HG02981 (cell line): Measurements from ENCODE around the gene MRPL12.

Experiments
- ATAC-seq: cut with Tn5 transposase; IDR thresholded peaks from one replicate; pipeline ENCODE4 v1.9.1; 2021; ENCODE audit warnings: mild to moderate bottlenecking, moderate library complexity; ENCODE audit not compliant: unreplicated experiment

The MRPL12 gene

DNA sequence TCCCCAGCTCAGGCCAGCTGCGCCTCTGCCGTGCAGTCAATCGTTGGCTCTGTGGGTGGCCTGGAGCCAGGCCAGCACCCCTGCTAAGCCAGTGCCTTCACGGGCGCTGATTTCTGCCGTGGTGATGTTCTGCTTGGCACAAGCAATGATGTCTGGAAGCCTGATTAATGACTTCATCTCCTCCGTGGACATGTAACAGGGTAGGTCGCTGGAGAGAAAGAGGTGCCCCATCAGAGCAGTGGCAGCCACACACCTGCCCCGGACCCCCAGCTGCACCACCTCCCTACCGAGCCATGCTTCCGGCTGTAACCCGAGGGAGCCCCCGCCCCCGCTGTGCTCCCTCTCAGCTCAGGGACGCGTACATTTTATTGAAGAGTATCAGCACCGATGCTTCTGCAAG lies 21.5 kb upstream of the MRPL12 start:
- no peak for ATAC-seq

DNA sequence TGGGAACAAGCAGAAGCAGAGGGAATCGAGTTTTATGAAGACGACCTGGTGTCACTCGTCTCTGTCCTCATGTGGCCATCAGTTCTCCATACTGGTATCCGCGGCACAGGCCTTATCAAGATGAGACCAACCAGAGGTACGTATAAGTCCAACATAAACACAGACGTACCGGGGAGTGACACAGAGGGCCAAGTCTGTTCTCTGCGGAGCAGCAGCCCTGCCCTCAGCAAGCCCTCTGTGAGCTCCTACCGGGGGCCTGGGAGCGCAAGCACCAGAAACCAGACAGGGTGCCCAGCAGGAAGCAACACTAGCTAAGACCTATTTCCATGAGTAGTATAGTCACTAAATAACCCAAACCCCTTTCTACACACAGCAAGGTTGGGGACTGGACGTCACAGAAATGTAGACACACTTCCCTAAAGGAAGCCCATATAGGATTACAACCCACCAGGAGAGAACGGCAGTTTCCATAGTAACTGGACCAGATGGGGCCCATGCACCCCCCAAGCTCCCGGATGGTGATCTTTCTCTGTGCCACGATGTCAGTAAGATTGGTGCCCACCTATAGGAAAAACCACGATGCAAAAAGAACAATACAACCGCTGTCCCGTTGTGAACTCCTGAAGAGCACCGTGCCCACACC lies 20.5 kb upstream of the MRPL12 start:
- no peak for ATAC-seq

DNA sequence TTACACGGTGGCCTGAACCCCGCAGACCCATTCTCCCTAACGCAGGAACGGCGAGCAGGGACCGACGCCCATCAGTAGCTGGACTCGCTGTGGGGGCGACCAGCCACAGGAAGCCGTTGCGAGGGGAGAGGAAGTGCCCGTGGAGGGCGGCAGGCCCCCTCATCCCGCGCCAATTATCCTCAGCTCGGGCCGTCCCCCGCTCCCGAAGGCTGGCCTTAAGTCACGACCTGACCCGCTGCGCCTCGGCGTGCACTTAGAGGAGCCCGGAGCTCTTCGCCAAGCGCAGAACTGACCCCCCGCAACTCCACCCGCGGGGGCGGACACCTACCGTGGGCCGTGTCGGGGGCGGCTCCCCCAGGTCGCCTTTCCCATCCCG lies 20.0 kb upstream of the MRPL12 start:
- no peak for ATAC-seq

DNA sequence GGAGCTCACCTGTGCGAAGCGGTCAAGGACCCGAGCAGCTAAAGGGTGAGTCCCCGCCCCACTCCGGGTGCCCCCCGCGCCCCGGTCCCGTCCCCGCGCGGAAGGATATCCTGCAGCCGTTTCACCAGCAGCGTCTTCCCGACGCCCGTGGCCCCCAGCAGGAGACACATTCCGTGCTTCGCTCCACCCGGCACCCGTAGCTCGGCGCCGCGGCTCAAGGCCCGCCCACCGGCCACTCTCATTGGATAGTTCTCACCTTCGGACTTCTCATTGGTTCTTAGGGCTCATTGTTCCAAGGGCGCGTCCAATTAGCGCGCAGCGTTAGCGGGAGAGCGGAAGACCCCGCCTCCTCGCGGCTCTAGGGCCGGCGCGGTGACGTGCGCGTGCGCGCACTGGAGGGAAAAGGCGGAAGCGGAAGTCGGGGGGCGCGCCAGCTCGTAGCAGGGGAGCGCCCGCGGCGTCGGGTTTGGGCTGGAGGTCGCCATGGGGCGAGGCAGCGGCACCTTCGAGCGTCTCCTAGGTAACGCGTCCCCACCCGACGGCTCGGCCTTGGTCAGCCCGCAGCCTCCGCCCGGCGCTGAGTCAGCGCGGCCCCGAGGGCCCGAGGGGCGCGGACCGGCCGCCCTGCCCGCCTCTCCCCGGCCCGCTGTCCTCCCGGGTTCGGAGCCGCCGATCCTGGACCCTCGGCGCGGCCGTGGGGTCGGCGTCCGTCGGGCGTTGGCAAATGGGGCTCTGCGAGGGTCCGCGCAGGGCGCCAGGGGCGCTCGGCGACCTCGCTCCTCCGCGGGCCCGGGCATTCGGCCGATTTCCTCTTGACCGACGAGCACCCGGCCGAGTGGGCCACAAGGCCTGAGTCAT lies 19.4 kb upstream of the MRPL12 start, which contains the start of the genes ARL16 and HGS:
TSS of gene ARL16 (minus strand) at position 214 of the 858 bp plus-strand sequence. CDS start at position 170, 44 bp downstream.
TSS of gene HGS (plus strand) at position 428 of the 858 bp plus-strand sequence. CDS start at position 484, 56 bp downstream.
- ATAC-seq = peak; percentile 87

DNA sequence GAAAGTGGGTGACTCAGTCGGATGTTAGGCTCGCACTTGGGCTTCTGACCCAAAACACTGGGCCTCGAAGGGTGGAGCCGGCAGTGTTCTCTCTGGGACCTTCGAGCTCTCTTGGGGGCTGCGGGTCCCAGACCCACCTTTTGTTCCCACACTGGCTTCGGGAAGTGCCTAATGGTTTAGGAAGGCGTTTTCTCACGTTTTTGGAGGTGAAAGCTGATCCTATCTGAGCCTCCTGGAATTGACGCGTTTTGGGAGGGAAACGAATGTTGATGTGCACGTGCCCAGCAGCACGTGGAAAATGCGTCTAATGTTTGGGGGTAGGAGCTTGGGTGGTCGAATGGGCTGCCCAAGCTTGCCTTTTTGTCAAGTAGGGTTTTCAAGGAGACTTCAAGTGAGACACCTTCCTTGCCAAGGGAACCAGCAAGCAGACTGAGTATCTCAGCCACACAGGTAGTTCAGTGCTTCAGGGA lies 18.7 kb upstream of the MRPL12 start:
- no peak for ATAC-seq

DNA sequence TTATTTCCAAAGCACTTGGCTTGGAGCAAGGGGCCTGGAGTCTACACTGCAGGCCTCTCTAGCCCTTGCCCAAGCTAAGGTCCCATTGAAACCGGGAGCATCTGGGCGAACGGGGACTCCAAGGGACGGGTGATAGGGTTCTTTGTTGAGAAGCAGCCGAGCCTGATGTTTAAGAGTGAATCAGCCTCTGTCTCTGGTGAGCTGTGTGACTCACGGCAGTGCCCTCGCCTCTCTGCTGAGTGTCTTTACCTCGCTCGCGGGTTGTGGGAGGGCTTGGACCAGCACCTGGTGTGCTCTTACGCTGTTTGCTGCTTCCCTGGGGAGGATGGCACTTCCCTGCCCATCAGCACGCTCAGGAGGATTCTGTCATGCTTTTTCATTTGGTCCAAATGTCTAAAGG lies 18.1 kb upstream of the MRPL12 start:
- ATAC-seq = no peak

DNA sequence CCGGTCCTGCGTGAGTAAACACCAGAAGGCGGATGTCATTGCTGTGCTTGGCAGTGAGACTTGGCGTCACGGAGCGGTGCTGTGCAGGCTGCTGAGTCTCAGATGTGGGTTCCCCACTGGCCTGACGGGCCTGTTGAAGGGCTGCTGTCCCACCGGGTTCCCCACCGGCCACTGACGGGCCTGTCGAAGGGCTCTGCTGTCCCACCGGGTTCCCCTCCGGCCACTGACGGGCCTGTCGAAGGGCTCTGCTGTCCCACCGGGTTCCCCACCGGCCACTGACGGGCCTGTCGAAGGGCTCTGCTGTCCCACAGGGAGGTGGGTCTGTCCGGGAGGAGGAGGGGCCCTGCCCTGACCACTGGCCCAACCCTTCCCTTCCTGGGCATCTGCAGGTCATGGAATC lies 16.6 kb upstream of the MRPL12 start:
- ATAC-seq = no peak

DNA sequence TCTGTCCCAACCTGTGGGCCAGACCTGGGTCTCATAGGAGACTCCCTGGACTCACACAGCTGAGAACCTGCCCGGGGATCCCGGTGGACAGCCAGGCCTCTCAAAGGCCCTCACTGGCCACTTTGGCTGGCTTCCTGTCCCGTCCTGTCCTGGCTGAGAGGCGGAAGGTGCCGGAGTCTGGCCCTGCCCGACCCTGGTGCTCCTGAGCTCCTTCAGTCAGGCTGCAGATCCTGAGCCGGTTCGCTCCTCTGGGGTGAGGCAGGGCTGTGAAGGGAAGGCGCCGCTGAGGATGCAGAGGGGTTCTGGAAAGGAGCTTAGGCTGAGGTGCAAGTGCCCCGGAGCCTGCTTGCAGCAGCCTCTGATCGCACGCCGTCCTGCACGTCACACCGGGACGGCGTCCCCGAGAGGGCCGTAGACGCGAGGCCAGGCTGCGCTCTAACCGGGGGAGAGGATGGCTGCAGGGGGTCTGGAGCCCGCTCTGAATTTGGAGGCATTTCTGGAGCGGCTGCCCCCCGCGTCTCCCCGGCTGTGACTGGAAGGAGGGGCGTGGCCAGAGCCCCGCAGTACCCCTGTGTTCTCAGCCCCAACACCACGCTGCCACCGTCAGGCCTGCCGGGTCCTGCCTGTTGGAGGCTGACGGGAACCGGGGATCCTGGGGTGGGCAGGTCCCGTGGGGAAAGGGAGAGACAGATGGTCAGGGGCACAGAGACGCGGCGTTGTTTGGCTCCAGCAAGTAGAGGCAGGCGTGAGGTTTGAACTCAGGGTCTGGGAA lies 15.2 kb upstream of the MRPL12 start:
- ATAC-seq = no peak

DNA sequence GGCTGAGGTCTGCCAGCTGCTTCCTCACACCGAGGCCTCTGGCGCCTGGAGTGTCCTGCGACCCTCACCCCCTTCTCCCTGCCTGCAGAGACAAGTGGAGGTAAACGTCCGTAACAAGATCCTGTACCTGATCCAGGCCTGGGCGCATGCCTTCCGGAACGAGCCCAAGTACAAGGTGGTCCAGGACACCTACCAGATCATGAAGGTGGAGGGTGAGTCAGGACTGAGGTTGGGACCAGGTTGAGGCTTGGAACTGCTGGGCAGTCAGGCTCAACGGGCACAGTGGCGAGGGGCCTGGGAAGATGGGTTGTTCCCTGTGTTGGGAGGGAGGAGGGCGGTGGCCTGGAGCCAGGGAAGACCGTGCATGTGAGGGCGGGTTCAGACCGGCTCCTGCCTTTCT lies 14.6 kb upstream of the MRPL12 start:
- no peak for ATAC-seq

DNA sequence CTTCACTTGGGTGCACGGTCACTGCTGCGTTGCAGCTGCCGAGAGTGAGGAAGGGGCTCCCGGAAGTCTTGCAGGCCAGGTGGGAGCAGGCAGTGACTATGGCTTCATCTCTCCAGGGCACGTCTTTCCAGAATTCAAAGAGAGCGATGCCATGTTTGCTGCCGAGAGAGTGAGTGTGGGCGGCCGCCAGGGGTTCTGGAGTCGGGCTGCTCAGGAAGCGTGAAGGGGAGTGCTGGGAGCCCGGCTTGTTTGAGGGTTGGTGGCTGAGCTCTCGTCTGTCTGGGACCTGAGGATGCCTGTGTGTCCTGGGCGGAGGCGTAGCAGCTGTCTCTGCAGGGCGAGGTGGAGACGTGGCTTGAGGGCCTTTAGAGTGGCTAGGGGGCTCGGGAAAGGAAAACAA lies 13.1 kb upstream of the MRPL12 start:
- ATAC-seq = no peak

DNA sequence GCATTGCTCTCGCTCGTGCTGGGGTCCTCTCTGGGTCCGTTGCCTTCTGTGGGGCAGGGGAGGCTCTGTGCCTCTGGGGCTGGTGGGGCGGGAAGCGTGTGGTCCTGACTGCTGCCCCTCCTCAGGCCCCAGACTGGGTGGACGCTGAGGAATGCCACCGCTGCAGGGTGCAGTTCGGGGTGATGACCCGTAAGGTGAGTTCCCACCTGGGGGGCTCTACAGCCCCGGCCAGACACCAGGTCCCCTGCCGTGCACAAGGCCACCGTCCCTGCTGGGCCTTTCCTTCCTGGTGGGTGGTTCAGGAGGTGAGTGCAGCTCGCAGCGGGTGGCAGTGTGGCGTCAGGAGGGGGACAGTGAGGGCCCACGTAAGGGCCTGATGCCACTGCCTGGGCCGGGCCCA lies 12.6 kb upstream of the MRPL12 start:
- ATAC-seq = no peak

DNA sequence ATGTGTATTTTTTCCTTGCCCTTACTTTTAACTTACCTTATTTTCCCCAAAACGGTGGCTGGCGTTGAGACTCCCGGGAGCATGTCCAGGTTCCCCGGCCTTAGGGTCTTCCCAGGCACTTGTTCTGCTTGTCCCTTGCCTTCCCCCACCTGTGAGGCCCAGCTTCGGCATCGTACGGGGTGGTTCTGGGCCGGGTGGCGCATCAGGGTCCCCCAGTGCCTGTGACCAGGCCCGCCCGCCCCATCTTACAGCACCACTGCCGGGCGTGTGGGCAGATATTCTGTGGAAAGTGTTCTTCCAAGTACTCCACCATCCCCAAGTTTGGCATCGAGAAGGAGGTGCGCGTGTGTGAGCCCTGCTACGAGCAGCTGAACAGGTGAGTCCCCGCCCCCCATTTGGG lies 12.0 kb upstream of the MRPL12 start:
- ATAC-seq = no peak

DNA sequence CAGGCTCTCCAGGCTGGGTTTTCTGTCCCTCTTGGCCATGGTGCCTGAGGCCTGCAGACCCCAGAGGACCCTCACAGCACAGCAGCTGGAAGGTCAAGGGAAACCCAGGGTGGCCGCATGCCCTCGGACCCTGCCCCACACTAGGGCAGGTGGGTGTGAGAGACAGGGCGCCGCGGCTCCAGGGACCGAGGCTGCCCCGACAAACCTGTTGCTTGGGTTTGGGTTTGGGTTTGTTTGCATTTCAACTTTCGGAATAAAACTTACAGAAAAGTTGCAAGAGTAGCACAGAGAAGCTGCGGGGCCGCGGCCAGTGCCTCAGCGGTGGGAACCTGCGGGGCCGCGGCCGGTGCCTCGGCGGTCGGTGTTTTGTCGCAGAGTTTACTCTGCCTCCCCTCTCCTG lies 11.6 kb upstream of the MRPL12 start:
- no peak for ATAC-seq

DNA sequence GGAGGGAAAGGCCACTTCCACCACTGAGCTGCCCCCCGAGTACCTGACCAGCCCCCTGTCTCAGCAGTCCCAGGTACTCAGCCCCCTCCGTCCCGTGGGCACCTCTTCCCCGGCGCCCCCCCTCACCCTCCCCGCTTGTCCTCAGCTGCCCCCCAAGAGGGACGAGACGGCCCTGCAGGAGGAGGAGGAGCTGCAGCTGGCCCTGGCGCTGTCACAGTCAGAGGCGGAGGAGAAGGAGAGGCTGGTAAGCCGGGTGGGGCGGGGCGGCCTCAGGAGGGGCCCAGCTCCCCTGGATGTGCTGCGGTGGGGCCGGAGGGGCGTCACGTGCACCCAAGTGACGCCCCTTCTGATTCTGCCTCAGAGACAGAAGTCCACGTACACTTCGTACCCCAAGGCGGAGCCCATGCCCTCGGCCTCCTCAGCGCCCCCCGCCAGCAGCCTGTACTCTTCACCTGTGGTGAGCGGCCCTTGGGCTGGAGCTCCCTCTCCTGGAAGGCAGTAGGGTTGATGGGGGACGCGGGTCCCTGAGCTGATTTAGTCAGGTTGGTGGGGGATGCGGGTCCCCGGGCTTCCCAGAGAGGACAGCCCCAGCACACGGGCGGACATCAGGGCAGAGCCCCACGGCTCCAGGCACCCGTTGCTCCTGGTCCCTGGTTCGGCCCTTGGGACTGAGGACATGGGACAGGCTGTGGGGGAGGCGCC lies 9.5 kb upstream of the MRPL12 start:
- no peak for ATAC-seq

DNA sequence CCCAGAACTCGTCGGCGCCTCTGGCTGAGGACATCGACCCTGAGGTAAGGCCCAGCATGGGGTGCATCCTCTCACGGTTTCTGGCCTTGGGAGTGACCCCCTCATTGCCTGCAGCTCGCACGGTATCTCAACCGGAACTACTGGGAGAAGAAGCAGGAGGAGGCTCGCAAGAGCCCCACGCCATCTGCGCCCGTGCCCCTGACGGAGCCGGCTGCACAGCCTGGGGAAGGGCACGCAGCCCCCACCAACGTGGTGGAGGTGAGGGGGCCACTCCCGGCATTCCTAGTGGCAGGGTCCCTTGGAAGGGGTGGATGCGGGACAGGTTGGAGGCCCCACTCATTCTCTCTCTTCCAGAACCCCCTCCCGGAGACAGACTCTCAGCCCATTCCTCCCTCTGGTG lies 8.4 kb upstream of the MRPL12 start:
- ATAC-seq = no peak

DNA sequence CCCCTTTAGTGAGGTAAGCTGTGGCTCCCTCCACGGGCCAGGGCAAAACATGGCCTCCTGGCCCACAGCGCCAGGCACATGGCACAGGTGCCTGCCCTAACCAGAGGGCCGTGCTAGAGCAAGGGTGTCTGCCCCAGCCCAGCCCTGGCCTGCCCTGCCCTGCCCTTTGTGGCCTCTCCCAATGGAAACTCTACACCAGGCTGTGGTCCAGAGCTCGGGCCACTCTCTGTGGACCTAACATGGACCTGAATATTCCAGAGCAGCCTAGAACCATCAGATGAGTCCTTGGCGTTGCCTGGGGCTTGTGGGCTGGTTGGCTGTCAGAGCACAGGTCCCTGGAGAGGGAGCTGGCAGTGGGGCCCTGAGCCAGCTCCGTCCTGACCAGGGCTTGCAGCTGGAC lies 8.0 kb upstream of the MRPL12 start:
- ATAC-seq = no peak

DNA sequence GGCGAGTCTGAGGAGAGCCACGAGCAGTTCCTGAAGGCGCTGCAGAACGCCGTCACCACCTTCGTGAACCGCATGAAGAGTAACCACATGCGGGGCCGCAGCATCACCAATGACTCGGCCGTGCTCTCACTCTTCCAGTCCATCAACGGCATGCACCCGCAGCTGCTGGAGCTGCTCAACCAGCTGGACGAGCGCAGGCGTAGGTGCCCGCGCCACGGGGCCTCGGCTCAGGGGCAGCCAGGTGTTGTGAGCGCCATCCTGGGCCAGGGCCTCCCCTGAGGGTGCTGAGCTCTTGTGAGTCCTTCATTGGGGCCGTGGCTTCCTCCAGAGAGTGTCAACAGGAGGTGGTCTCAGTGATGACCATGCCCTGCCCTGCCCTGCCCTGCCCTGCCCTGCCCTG lies 7.4 kb upstream of the MRPL12 start:
- no peak for ATAC-seq

DNA sequence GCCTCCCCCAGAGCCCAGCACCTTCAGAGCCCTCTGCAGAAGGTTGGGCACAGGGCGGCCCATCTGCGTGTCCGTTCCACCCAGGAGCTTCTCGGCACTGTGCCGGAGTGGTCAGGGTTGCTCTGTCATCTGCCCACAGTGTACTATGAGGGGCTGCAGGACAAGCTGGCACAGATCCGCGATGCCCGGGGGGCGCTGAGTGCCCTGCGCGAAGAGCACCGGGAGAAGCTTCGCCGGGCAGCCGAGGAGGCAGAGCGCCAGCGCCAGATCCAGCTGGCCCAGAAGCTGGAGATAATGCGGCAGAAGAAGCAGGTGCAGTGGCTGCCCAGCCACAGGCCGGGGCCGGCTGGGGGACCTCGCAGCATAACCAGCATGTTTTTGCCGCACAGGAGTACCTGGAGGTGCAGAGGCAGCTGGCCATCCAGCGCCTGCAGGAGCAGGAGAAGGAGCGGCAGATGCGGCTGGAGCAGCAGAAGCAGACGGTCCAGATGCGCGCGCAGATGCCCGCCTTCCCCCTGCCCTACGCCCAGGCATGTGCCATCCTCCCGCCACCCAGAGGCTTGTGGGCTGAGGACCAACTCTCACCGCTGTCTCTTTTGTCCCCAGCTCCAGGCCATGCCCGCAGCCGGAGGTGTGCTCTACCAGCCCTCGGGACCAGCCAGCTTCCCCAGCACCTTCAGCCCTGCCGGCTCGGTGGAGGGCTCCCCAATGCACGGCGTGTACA lies 6.8 kb upstream of the MRPL12 start:
- no peak for ATAC-seq

DNA sequence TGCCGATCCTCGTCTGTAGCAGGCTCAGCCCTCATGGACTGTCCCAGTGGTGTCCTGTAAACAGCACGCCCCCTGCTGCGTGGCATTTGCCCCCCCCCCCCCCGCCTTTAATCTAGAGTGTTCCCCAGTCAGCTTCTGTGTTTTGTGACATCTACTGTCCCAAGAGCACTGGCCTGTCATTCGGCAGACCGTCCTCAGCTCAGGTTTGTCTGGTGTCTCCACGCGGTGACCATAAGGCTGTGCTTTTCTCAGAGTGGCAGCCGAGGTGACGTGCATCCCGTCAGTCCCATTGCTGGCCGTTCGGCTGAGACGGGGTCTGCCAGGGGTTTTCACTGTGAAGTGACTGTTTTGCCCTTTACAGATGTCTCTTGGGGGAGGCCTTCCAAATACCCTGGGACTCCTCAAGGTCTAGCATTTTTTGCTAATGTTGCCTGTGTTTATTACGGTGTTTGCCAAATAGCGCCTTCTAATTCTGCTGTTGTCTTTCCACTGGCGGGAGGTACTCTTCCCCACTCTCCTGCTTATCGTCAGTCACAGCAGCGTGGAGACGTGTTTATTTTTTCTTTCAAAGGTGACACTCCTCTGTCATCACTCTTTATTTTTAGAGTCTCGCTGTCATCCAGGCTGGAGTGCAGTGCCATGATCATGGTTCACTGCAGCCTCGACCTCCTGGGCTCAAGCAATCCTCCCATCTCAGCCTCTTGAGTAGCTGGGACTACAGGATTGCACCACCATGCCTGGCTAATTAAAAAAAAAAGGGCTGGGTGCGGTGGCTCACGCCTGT lies 5.7 kb upstream of the MRPL12 start:
- no peak for ATAC-seq
